IMR-90 (cell line): ENCODE measurements around the gene DNAH8. TPM values are rescaled to one million over a fixed set of nuclear protein-coding genes. Genes with fewer than 3 reads are reported as not detected.

Experiments used
- ATAC-seq: fragments of 200-7000 bp; cut with Tn5 transposase; 2 replicates; pipeline ENCODE4 v1.9.1; 2020; ENCODE audit warnings: low read depth, mild to moderate bottlenecking, moderate library complexity
- BruUV-seq: library from RNA; stranded (reverse); fragments of 400-500 nt; replicated peaks from 2 replicates; lab custom pipeline; 2021; lab: Mats Ljungman, UMichigan
- CTCF ChIA-PET: fragments of 300-600 bp; formaldehyde crosslinking; extraction: SDS; loops from one replicate; lab custom pipeline; 2021; ENCODE audit warnings: antibody characterized with exemption; lab: Yijun Ruan, JAX
- POLR2A ChIA-PET: fragments of 300-600 bp; sonication (Branson Sonifier 250); formaldehyde crosslinking; loops from one replicate; lab custom pipeline; 2022; ENCODE audit warnings: antibody characterized with exemption; ENCODE audit not compliant: unreplicated experiment; lab: Charles Lee
- DNase-seq: peaks from one replicate; pipeline ENCODE4 v3.0.0; 2013
- H2AFZ ChIP-seq: replicated peaks from 2 replicates; pipeline ENCODE3; 2013; ENCODE audit warnings: low read length, mild to moderate bottlenecking; ENCODE audit not compliant: poor library complexity
- H2AK5ac ChIP-seq: 2 replicates; pipeline ENCODE4 v1.6.1; 2013; ENCODE audit warnings: low read depth, low read length, inconsistent platforms
- H2AK9ac ChIP-seq: replicated peaks from 2 replicates; pipeline ENCODE3; 2013; ENCODE audit warnings: mild to moderate bottlenecking, low read depth, low read length, moderate library complexity; ENCODE audit not compliant: poor library complexity
- H2BK120ac ChIP-seq: 2 replicates; pipeline ENCODE4 v1.6.1; 2013; ENCODE audit warnings: low read depth, low read length, inconsistent platforms
- H2BK15ac ChIP-seq: 3 replicates; pipeline ENCODE4 v1.6.1; 2013; ENCODE audit warnings: low read depth, low read length, inconsistent platforms
- H2BK20ac ChIP-seq: 2 replicates; pipeline ENCODE4 v1.6.1; 2013; ENCODE audit warnings: low read depth, mild to moderate bottlenecking, inconsistent platforms, low read length, moderate library complexity
- H2BK5ac ChIP-seq: 2 replicates; pipeline ENCODE4 v1.6.1; 2013; ENCODE audit warnings: mild to moderate bottlenecking, low read depth, low read length, inconsistent platforms; ENCODE audit not compliant: poor library complexity, severe bottlenecking
- H3K14ac ChIP-seq: replicated peaks from 2 replicates; pipeline ENCODE4 v1.6.1; 2013; ENCODE audit warnings: low read depth, low read length, inconsistent platforms
- H3K18ac ChIP-seq: 2 replicates; pipeline ENCODE4 v1.6.1; 2013; ENCODE audit warnings: low read depth, low read length, control low read depth
- H3K23ac ChIP-seq: 2 replicates; pipeline ENCODE4 v1.6.1; 2013; ENCODE audit warnings: low read depth, low read length, inconsistent platforms
- H3K27ac ChIP-seq: 2 replicates; pipeline ENCODE4 v1.5.1; 2013; ENCODE audit warnings: mild to moderate bottlenecking, control low read depth, low read length; ENCODE audit not compliant: insufficient read depth
- H3K27me3 ChIP-seq: 2 replicates; pipeline ENCODE4 v1.6.1; 2013; ENCODE audit warnings: low read length; ENCODE audit not compliant: control insufficient read depth, insufficient read depth
- H3K36me3 ChIP-seq: 2 replicates; pipeline ENCODE4 v1.6.1; 2013; ENCODE audit warnings: low read length, mixed read lengths; ENCODE audit not compliant: control insufficient read depth, insufficient read depth
- H3K4ac ChIP-seq: 2 replicates; pipeline ENCODE4 v1.6.1; 2013; ENCODE audit warnings: low read depth, low read length, inconsistent platforms
- H3K4me1 ChIP-seq: 2 replicates; pipeline ENCODE4 v1.6.1; 2013; ENCODE audit warnings: low read length, mixed read lengths; ENCODE audit not compliant: control insufficient read depth, insufficient read depth
- H3K4me2 ChIP-seq: 2 replicates; pipeline ENCODE4 v1.6.1; 2013; ENCODE audit warnings: low read depth, mild to moderate bottlenecking, control low read depth, low read length, moderate library complexity
- H3K4me3 ChIP-seq: 2 replicates; pipeline ENCODE4 v1.5.1; 2013; ENCODE audit warnings: low read depth, mild to moderate bottlenecking, control low read depth, low read length, moderate library complexity; ENCODE audit not compliant: insufficient read depth
- H3K56ac ChIP-seq: 2 replicates; pipeline ENCODE4 v1.6.1; 2013; ENCODE audit warnings: low read length, inconsistent platforms; ENCODE audit not compliant: insufficient read depth; ENCODE audit errors: extremely low read depth
- H3K79me1 ChIP-seq, 2 experiments: 2 replicates each; pipeline ENCODE4 v1.6.1; 2013; ENCODE audit warnings: low read length in 2 of 2, inconsistent platforms in 1 of 2, low read depth in 1 of 2
- H3K9ac ChIP-seq: 2 replicates; pipeline ENCODE4 v1.6.1; 2013; ENCODE audit warnings: low read depth, low read length, control low read depth
- H3K9me1 ChIP-seq: 2 replicates; pipeline ENCODE4 v1.6.1; 2013; ENCODE audit warnings: low read length, inconsistent platforms; ENCODE audit not compliant: insufficient read depth
- H3K9me3 ChIP-seq: 2 replicates; pipeline ENCODE4 v1.6.1; 2013; ENCODE audit warnings: low read length; ENCODE audit not compliant: control insufficient read depth, insufficient read depth
- H4K20me1 ChIP-seq: 2 replicates; pipeline ENCODE4 v1.6.1; 2013; ENCODE audit warnings: low read length, inconsistent platforms; ENCODE audit not compliant: insufficient read depth
- H4K5ac ChIP-seq: 2 replicates; pipeline ENCODE4 v1.6.1; 2013; ENCODE audit warnings: mild to moderate bottlenecking, low read depth, low read length, control low read depth
- H4K8ac ChIP-seq, 2 experiments: 2 replicates each; pipeline ENCODE4 v1.6.1; 2013; ENCODE audit warnings: low read depth in 2 of 2, low read length in 2 of 2, control low read depth in 1 of 2, inconsistent platforms in 1 of 2
- H4K91ac ChIP-seq: 2 replicates; pipeline ENCODE4 v1.6.1; 2013; ENCODE audit warnings: low read depth, low read length, inconsistent platforms; ENCODE audit not compliant: insufficient read depth
- BHLHE40 ChIP-seq: fragments of 150-350 bp; IDR thresholded peaks from 2 replicates; pipeline ENCODE4 v1.6.1; 2016; ENCODE audit warnings: mild to moderate bottlenecking, low read depth, low read length
- CEBPB ChIP-seq: IDR thresholded peaks from 2 replicates; pipeline ENCODE4 v1.6.1; 2012; ENCODE audit warnings: low read depth, low read length, improper control_type of control experiment
- CHD1 ChIP-seq: IDR thresholded peaks from 2 replicates; pipeline ENCODE4 v1.6.1; 2012; ENCODE audit warnings: low read depth, low read length, improper control_type of control experiment
- FOS ChIP-seq: fragments of 150-350 bp; IDR thresholded peaks from 2 replicates; pipeline ENCODE4 v1.6.1; 2016; ENCODE audit warnings: low read depth, low read length
- MAFK ChIP-seq: IDR thresholded peaks from 2 replicates; pipeline ENCODE4 v1.6.1; 2012; ENCODE audit warnings: low read depth, low read length, improper control_type of control experiment
- MAZ ChIP-seq: IDR thresholded peaks from 2 replicates; pipeline ENCODE4 v1.6.1; 2012; ENCODE audit warnings: low read depth, mild to moderate bottlenecking, low read length, improper control_type of control experiment, moderate library complexity, borderline replicate concordance
- NFE2L2 ChIP-seq: fragments of 150-350 bp; IDR thresholded peaks from 2 replicates; pipeline ENCODE4 v1.6.1; 2016; ENCODE audit warnings: low read depth, mild to moderate bottlenecking, low read length
- RAD21 ChIP-seq: IDR thresholded peaks from 2 replicates; pipeline ENCODE4 v1.6.1; 2012; ENCODE audit warnings: low read length, improper control_type of control experiment
- RFX5 ChIP-seq: IDR thresholded peaks from 2 replicates; pipeline ENCODE4 v1.8.0; 2012; ENCODE audit warnings: low read depth, mild to moderate bottlenecking, low read length, moderate library complexity
- SMC3 ChIP-seq: fragments of 150-350 bp; IDR thresholded peaks from 2 replicates; pipeline ENCODE4 v1.6.1; 2016; ENCODE audit warnings: low read depth, mild to moderate bottlenecking, antibody characterized with exemption, low read length, moderate library complexity
- WGBS, 2 experiments: methylation state at CpG; one replicate each; pipeline versions ENCODE4 v1.1.5 to v1.1.7; 2013; ENCODE audit warnings: missing lambda C conversion rate in 2 of 2; ENCODE audit not compliant: insufficient read length in 1 of 2; ENCODE audit errors: extremely low coverage in 2 of 2; 5-methylcytosine and 5-hydroxymethylcytosine counted together
- dilution Hi-C: fragments of 300-500 bp; cut with HindIII; formaldehyde crosslinking; loops from one replicate; pipeline ENCODE4 v1.14.3; 2018; ENCODE audit warnings: low sequenced_read_pairs; ENCODE audit not compliant: unreplicated experiment
- in situ Hi-C: fragments of 300-500 bp; cut with MboI; formaldehyde crosslinking; loops from 3 replicates; pipeline ENCODE4 v1.14.3; 2019; ENCODE audit warnings: low sequenced_read_pairs, inconsistent platforms, mixed read lengths
- intact Hi-C: fragments of 100-400 bp; cut with micrococcal nuclease; formaldehyde crosslinking; loops from 2 replicates; pipeline ENCODE4 v1.10.0; 2022
- polyA plus RNA-seq, 3 experiments: library from polyadenylated mRNA; depleted of rRNA; stranded (reverse); fragments of >200 nt; gene quantifications; 2 replicates each; pipeline ENCODE4 v1.2.3, GENCODE V29; 2012; ENCODE audit warnings: low replicate concordance in 1 of 3
- total RNA-seq: library from RNA; depleted of rRNA; stranded (reverse); fragments of >200 nt; gene quantifications from 2 replicates; pipeline ENCODE4 v1.2.3, GENCODE V29; 2012
- TF ChIP-seq, protein P1 (sequence below): conservative IDR thresholded peaks from 2 replicates; pipeline ENCODE4 v1.5.1; 2012; ENCODE audit warnings: mild to moderate bottlenecking, low read depth, low read length, improper control_type of control experiment
- TF ChIP-seq, protein P2 (sequence below): fragments of 150-350 bp; IDR thresholded peaks from 2 replicates; pipeline ENCODE4 v1.6.1; 2016; ENCODE audit warnings: low read depth, mild to moderate bottlenecking, low read length, moderate library complexity, borderline replicate concordance
- TF ChIP-seq, protein P3 (sequence below): fragments of 150-350 bp; IDR thresholded peaks from 2 replicates; pipeline ENCODE4 v1.6.1; 2017; ENCODE audit warnings: mild to moderate bottlenecking, antibody characterized with exemption, low read length, low read depth

DNAH8 gene
- total and polyA plus RNA-seq, 2 of the 4 experiments (the other 2 are of a cell fraction) = not detected

- 42% methylated on average over 2 of the region's 4 CpGs; no CpG with 5 or more reads in 1 of the 2 experiments for WGBS, 2 experiments
- Histone ChIP-seq H3K4me3 (no peak overlapping the region), H4K20me1 (no peaks in the 10 kb centered on the region), H4K91ac (no peak overlapping the region), H3K4ac (no peak overlapping the region), H3K4me1 (no peaks in the 10 kb centered on the region), H2BK5ac (no peak overlapping the region), H3K14ac (no peak overlapping the region), H3K36me3 (no peaks in the 10 kb centered on the region), H3K79me1 (no peaks in the 10 kb centered on the region), H2BK120ac (no peak overlapping the region), H3K27ac (no peak overlapping the region), H2AK5ac (no peak overlapping the region), H3K9me1 (no peaks in the 10 kb centered on the region), H3K9ac (no peak overlapping the region), H3K27me3 (no peaks in the 10 kb centered on the region), H3K4me2 (no peak overlapping the region), H4K5ac (no peak overlapping the region), H2AK9ac (no peak overlapping the region), H4K8ac (no peak overlapping the region), H3K56ac (no peak overlapping the region), H3K9me3 (no peaks in the 10 kb centered on the region), H3K18ac (no peak overlapping the region), H2AFZ (no peak overlapping the region), H2BK15ac (no peak overlapping the region), H3K23ac (no peak overlapping the region), H2BK20ac (no peak overlapping the region)
- TF ChIP-seq CEBPB (no peak), RAD21 (no peak), FOS (no peak), CHD1 (no peak), BHLHE40 (no peak), RFX5 (no peak), NFE2L2 (no peak), MAFK (no peak), MAZ (no peak), SMC3 (no peak)
- TF ChIP-seq, protein P1, sequence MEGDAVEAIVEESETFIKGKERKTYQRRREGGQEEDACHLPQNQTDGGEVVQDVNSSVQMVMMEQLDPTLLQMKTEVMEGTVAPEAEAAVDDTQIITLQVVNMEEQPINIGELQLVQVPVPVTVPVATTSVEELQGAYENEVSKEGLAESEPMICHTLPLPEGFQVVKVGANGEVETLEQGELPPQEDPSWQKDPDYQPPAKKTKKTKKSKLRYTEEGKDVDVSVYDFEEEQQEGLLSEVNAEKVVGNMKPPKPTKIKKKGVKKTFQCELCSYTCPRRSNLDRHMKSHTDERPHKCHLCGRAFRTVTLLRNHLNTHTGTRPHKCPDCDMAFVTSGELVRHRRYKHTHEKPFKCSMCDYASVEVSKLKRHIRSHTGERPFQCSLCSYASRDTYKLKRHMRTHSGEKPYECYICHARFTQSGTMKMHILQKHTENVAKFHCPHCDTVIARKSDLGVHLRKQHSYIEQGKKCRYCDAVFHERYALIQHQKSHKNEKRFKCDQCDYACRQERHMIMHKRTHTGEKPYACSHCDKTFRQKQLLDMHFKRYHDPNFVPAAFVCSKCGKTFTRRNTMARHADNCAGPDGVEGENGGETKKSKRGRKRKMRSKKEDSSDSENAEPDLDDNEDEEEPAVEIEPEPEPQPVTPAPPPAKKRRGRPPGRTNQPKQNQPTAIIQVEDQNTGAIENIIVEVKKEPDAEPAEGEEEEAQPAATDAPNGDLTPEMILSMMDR = no peak
- TF ChIP-seq, protein P2, sequence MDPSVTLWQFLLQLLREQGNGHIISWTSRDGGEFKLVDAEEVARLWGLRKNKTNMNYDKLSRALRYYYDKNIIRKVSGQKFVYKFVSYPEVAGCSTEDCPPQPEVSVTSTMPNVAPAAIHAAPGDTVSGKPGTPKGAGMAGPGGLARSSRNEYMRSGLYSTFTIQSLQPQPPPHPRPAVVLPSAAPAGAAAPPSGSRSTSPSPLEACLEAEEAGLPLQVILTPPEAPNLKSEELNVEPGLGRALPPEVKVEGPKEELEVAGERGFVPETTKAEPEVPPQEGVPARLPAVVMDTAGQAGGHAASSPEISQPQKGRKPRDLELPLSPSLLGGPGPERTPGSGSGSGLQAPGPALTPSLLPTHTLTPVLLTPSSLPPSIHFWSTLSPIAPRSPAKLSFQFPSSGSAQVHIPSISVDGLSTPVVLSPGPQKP = no peak
- TF ChIP-seq, protein P3, sequence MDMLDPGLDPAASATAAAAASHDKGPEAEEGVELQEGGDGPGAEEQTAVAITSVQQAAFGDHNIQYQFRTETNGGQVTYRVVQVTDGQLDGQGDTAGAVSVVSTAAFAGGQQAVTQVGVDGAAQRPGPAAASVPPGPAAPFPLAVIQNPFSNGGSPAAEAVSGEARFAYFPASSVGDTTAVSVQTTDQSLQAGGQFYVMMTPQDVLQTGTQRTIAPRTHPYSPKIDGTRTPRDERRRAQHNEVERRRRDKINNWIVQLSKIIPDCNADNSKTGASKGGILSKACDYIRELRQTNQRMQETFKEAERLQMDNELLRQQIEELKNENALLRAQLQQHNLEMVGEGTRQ = no peak
- DNase-seq (no peak), ATAC-seq (no peak)
- ChIA-PET CTCF (interaction anchor here (0.8 kb wide), 1 partner anchor 12 kb away, joined by 3 read pairs; no protein-coding TSS in a partner anchor), POLR2A (no interaction called here)
- dilution Hi-C loops (no loop called here), in situ Hi-C loops (no loop called here), intact Hi-C loops (no loop called here)
- BruUV-seq = no TSS peak
Observed at GRCh38 chr6:39017547-39017880, 302.4 kb downstream of the DNAH8 start.
